Psoas muscle (tissue), 8 donors: Measurements from ENCODE around the gene ARNT2. TPM values are rescaled to one million over a fixed set of nuclear protein-coding genes. Genes with fewer than 3 reads are reported as not detected.
A peak's percentile ranks its signal among the peaks of the same experiment; 100 is the strongest.

Source experiments
- ATAC-seq, 4 donors: fragments of 200-7000 bp; cut with Tn5 transposase; one replicate each; pipeline ENCODE4 v1.9.1; 2020; ENCODE audit warnings: moderate library complexity in 3 of 4, mild to moderate bottlenecking in 2 of 4
- DNase-seq, 2 donors: peaks; one replicate each; pipeline ENCODE4 v3.0.0-alpha.2; 2020
- H3K27ac ChIP-seq: fragments of 200-600 bp; one replicate; pipeline ENCODE4 v1.8.0; 2022
- H3K27me3 ChIP-seq, 3 donors: fragments of 200-600 bp in 1 of 3; one replicate each; pipeline versions ENCODE4 v1.6.1 to v1.8.0; 2013 to 2022; ENCODE audit warnings: low read length in 2 of 3, mild to moderate bottlenecking in 2 of 3, moderate library complexity in 1 of 3; ENCODE audit not compliant: insufficient read depth in 3 of 3
- H3K36me3 ChIP-seq, 2 donors: fragments of 200-600 bp in 1 of 2; one replicate each; pipeline versions ENCODE4 v1.6.1 to v1.8.0; 2013 to 2022; ENCODE audit warnings: low read depth in 1 of 2, mild to moderate bottlenecking in 1 of 2, moderate library complexity in 1 of 2; ENCODE audit not compliant: insufficient read depth in 1 of 2
- H3K4me1 ChIP-seq: fragments of 200-600 bp; one replicate; pipeline ENCODE4 v1.8.0; 2022
- H3K4me3 ChIP-seq: fragments of 200-600 bp; one replicate; pipeline ENCODE4 v1.8.0; 2022; ENCODE audit warnings: mild to moderate bottlenecking
- H3K9me3 ChIP-seq: fragments of 200-600 bp; one replicate; pipeline ENCODE4 v1.8.0; 2022
- CTCF ChIP-seq: fragments of 200-600 bp; IDR thresholded peaks from one replicate; pipeline ENCODE4 v1.8.0; 2022; ENCODE audit warnings: antibody characterized with exemption
- WGBS, 3 donors: extraction: QIAGEN DNeasy Blood & Tissue Kit; methylation state at CpG; one replicate each; pipeline versions ENCODE4 v1.1.6 to v1.1.7; 2013; 5-methylcytosine and 5-hydroxymethylcytosine counted together
- intact Hi-C, 2 donors: fragments of 100-400 bp; cut with DNase I; formaldehyde crosslinking; loops; one replicate each; pipeline versions ENCODE4 v1.11.0 to v1.14.2; 2022
- polyA plus RNA-seq, 3 donors: library from polyadenylated mRNA; stranded (reverse); fragments of 200-250 nt; gene quantifications; one replicate each; pipeline ENCODE4 v1.2.3, GENCODE V29; 2013
- total RNA-seq, 4 donors: library from RNA; stranded (reverse); fragmentation: NEBNext Ultra II Directional in 2 of 4; extraction: Animal tissue kit (Norgen Biotek cat#: 25700) in 2 of 4; gene quantifications; one replicate each; pipeline versions ENCODE4 v1.2.1 to v1.2.4, GENCODE V29; 2021 to 2023
- donor health status: healthy with polysubstance abuse.
- donor health status: DM: no; HTN: no; CAD: no; lungs with moderate emphysema.
- donor health status: Bipolar disorder and iron deficiency.
- donor health status: healthy.
- donor health status: DM: yes; HTN: yes; CAD: no.
- donor health status: DM: no; HTN: no; CAD: no.
- donor health status: DM: no; HTN: no; CAD: no.
- donor health status: DM: yes; HTN: yes; CAD: no.

Gene ARNT2
- total and polyA plus RNA-seq, 7 donors: 0.09 to 12.2 (median 4.4) TPM

GRCh38 chr15:80459818-80460217 is 55.6 kb downstream of the ARNT2 start:
- intact Hi-C loops: loop anchor here (5.0 kb wide), 2 partner anchors 107 to 512 kb away; no protein-coding TSS in a partner anchor
- no peaks in the 10 kb centered on the region for H3K9me3 ChIP-seq
- no peak overlapping the region for H3K4me3 ChIP-seq
- 71 to 84% (median 75%) methylated on average over 3 of the region's 3 CpGs for WGBS, 3 donors
- TF ChIP-seq CTCF: no peak
- DNase-seq (no peak), ATAC-seq (no peak)
- H3K27ac ChIP-seq: no peak overlapping the region
- H3K27me3 ChIP-seq: no peaks in the 10 kb centered on the region
- H3K4me1 ChIP-seq: no peaks in the 10 kb centered on the region
- no peaks in the 10 kb centered on the region for H3K36me3 ChIP-seq

- Histone ChIP-seq H3K36me3 (no peaks in the 10 kb centered on the region), H3K9me3 (no peaks in the 10 kb centered on the region), H3K4me3 (no peak overlapping the region), H3K4me1 (no peaks in the 10 kb centered on the region), H3K27ac (no peak overlapping the region), H3K27me3 (no peaks in the 10 kb centered on the region)
- 55 to 63% (median 63%) methylated on average over 14 of the region's 14 CpGs for WGBS, 3 donors
- ATAC-seq (peak in 1 of 4 donors; percentile 11), DNase-seq (peak in 1 of 2 donors; percentile 26)
- intact Hi-C loops: no loop called here
- no peak for TF ChIP-seq CTCF
These were observed 57.3 kb downstream of the ARNT2 start for GRCh38 chr15:80461356-80462095.

GRCh38 chr15:80462111-80462510 is 57.9 kb downstream of the ARNT2 start:
- no peaks in the 10 kb centered on the region for H3K4me1 ChIP-seq
- no peak overlapping the region for H3K4me3 ChIP-seq
- H3K9me3 ChIP-seq: no peaks in the 10 kb centered on the region
- TF ChIP-seq CTCF: no peak
- no peaks in the 10 kb centered on the region for H3K27me3 ChIP-seq
- no peak for ATAC-seq
- H3K36me3 ChIP-seq: no peaks in the 10 kb centered on the region
- intact Hi-C loops: no loop called here
- WGBS, 3 donors: 63 to 70% (median 66%) methylated on average over 6 of the region's 6 CpGs
- DNase-seq: no peak
- H3K27ac ChIP-seq: no peak overlapping the region

- H3K4me1 ChIP-seq: no peaks in the 10 kb centered on the region
- H3K27ac ChIP-seq: no peak overlapping the region
- DNase-seq: no peak
- WGBS, 3 donors: 78 to 91% (median 85%) methylated on average over 8 of the region's 8 CpGs
- H3K9me3 ChIP-seq: no peaks in the 10 kb centered on the region
- H3K36me3 ChIP-seq: no peaks in the 10 kb centered on the region
- no peak overlapping the region for H3K4me3 ChIP-seq
- intact Hi-C loops: no loop called here
- no peak for ATAC-seq
- TF ChIP-seq CTCF: no peak
- no peaks in the 10 kb centered on the region for H3K27me3 ChIP-seq
These were observed 58.8 kb downstream of the ARNT2 start for GRCh38 chr15:80462836-80463512.
